Breast epithelium (tissue), 3 donors: ENCODE results near the gene KLF8.

Experiments
- CTCF ChIP-seq, 3 donors: fragments of 450-650 bp; IDR thresholded peaks; one replicate each; pipeline ENCODE4 v1.5.1; 2016 to 2017; ENCODE audit warnings: antibody characterized with exemption in 3 of 3, mild to moderate bottlenecking in 3 of 3, moderate library complexity in 3 of 3
- POLR2A ChIP-seq: fragments of 450-650 bp; IDR thresholded peaks from one replicate; pipeline ENCODE4 v1.6.1; 2016; ENCODE audit warnings: antibody characterized with exemption, mild to moderate bottlenecking, moderate library complexity
- POLR2AphosphoS5 ChIP-seq, 3 donors: sonication (generic); formaldehyde crosslinking; IDR thresholded peaks; one replicate each; pipeline ENCODE4 v1.6.1; 2017; ENCODE audit warnings: antibody characterized with exemption in 3 of 3

DNA sequence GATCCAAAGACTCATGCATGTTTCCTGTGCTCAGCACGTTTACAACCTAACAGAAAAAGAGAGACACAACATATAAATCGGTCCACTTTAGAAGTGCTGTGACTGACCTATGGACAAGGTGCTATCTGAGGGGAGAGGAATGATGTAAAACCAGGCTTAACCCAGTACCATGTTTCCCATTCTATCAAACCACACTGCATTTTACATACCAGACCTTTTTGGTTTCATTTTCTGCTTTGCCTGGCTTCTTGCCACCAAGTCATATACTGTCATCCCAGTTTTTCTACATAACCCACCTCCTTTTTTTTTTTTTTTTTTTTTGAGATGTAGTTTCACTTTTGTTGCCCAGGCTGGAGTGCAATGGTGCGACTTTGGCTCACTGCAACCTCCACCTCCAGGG lies 82.2 kb downstream of the KLF8 start:
- TF ChIP-seq CTCF (IDR thresholded peaks at IDR 0.05), result no peak
- TF ChIP-seq POLR2A, result no peak
- TF ChIP-seq POLR2AphosphoS5 (IDR thresholded peaks at IDR 0.05), result no peak
